Measurements from ENCODE around the gene HEATR5A. TPM values are rescaled to one million over a fixed set of nuclear protein-coding genes. Genes with fewer than 3 reads are reported as not detected.

The HEATR5A gene
- total RNA-seq, 3 donors from 2014 or later (not counting 1 experiment from before 2014, with no cell fraction given), result 12.1 to 23.9 (median 15.1) TPM

- H3K4me3 Mint-ChIP-seq, result no peak overlapping the region
- no peaks in the 10 kb centered on the region for H3K27me3 Mint-ChIP-seq (ENCODE audit: low read depth in 2 of 2)
These were observed 17.4 kb downstream of the HEATR5A start for GRCh38 chr14:31402764-31403439.

GRCh38 chr14:31401369-31401932 is 18.9 kb downstream of the HEATR5A start:
- Mint-ChIP-seq H3K27me3 (ENCODE audit: low read depth in 2 of 2) (no peaks in the 10 kb centered on the region), H3K4me3 (no peak overlapping the region), H3K4me1 (peaks cover 4 to 11% of the 10 kb centered on the region in 2 donors), H3K27ac (no peak overlapping the region), H3K36me3 (no peaks in the 10 kb centered on the region), H3K9me3 (no peaks in the 10 kb centered on the region)
- no peak overlapping the region for H3K27ac ChIP-seq (ENCODE audit: low read length)
- ATAC-seq (no peak), DNase-seq (no peak)
- no peak overlapping the region for H3K4me3 ChIP-seq (ENCODE audit: low read length)
- no peaks in the 10 kb centered on the region for H3K27me3 ChIP-seq (ENCODE audit: control insufficient read depth, insufficient read depth, low read length)
- TF ChIP-seq CTCF (IDR thresholded peaks at IDR 0.05), result no peak
- H3K4me1 ChIP-seq (ENCODE audit: control insufficient read depth, insufficient read depth, low read length), result no peaks in the 10 kb centered on the region
- H3K9me3 ChIP-seq (ENCODE audit: control insufficient read depth, insufficient read depth, low read length), result no peaks in the 10 kb centered on the region
- H3K36me3 ChIP-seq (ENCODE audit: control insufficient read depth, insufficient read depth, low read length), result peaks cover 14% of the 10 kb centered on the region
- 100% methylated on average over 2 of the region's 3 CpGs for WGBS (ENCODE audit: insufficient coverage)
- intact Hi-C loops (cut with micrococcal nuclease), result no loop called here

More at GRCh38 chr14:31402764-31403439, 17.4 kb downstream of the HEATR5A start:
- ATAC-seq, result no peak
- Histone ChIP-seq H3K27me3 (ENCODE audit: control insufficient read depth, insufficient read depth, low read length) (no peaks in the 10 kb centered on the region), H3K4me1 (ENCODE audit: control insufficient read depth, insufficient read depth, low read length) (no peaks in the 10 kb centered on the region), H3K4me3 (ENCODE audit: low read length) (no peak overlapping the region), H3K36me3 (ENCODE audit: control insufficient read depth, insufficient read depth, low read length) (peaks cover 12% of the 10 kb centered on the region), H3K9me3 (ENCODE audit: control insufficient read depth, insufficient read depth, low read length) (no peaks in the 10 kb centered on the region), H3K27ac (ENCODE audit: low read length) (no peak overlapping the region)
- TF ChIP-seq CTCF (IDR thresholded peaks at IDR 0.05), result no peak
- no peak for DNase-seq
- Mint-ChIP-seq H3K36me3 (no peaks in the 10 kb centered on the region), H3K9me3 (no peaks in the 10 kb centered on the region), H3K27ac (no peak overlapping the region), H3K4me1 (peaks cover 4 to 11% of the 10 kb centered on the region in 2 donors)
- intact Hi-C loops (cut with micrococcal nuclease), result no loop called here
- no CpG with 5 or more reads among the region's 2 CpGs for WGBS (ENCODE audit: insufficient coverage)

GRCh38 chr14:31400031-31400638 is 20.2 kb downstream of the HEATR5A start:
- H3K36me3 Mint-ChIP-seq, result no peaks in the 10 kb centered on the region
- intact Hi-C loops (cut with micrococcal nuclease), result no loop called here
- peaks cover 4 to 11% of the 10 kb centered on the region in 2 donors for H3K4me1 Mint-ChIP-seq
- DNase-seq (no peak), ATAC-seq (no peak)
- no peak overlapping the region for H3K27ac Mint-ChIP-seq
- 82% methylated on average over 4 of the region's 5 CpGs for WGBS (ENCODE audit: insufficient coverage)
- Histone ChIP-seq H3K36me3 (ENCODE audit: control insufficient read depth, insufficient read depth, low read length) (peaks cover 18% of the 10 kb centered on the region), H3K4me1 (ENCODE audit: control insufficient read depth, insufficient read depth, low read length) (no peaks in the 10 kb centered on the region), H3K4me3 (ENCODE audit: low read length) (no peak overlapping the region), H3K27ac (ENCODE audit: low read length) (no peak overlapping the region), H3K9me3 (ENCODE audit: control insufficient read depth, insufficient read depth, low read length) (no peaks in the 10 kb centered on the region), H3K27me3 (ENCODE audit: control insufficient read depth, insufficient read depth, low read length) (no peaks in the 10 kb centered on the region)
- no peak for TF ChIP-seq CTCF (IDR thresholded peaks at IDR 0.05)
- H3K27me3 Mint-ChIP-seq (ENCODE audit: low read depth in 2 of 2), result no peaks in the 10 kb centered on the region
- no peak overlapping the region for H3K4me3 Mint-ChIP-seq
- H3K9me3 Mint-ChIP-seq, result no peaks in the 10 kb centered on the region
